ENCODE measurements around the gene ABRACL. TPM values are rescaled to one million over a fixed set of nuclear protein-coding genes. Genes with fewer than 3 reads are reported as not detected.

ABRACL gene, protein sequence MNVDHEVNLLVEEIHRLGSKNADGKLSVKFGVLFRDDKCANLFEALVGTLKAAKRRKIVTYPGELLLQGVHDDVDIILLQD
- total RNA-seq: 10 to 100 TPM; 10.3 to 40.8 (median 28.9) TPM

DNA sequence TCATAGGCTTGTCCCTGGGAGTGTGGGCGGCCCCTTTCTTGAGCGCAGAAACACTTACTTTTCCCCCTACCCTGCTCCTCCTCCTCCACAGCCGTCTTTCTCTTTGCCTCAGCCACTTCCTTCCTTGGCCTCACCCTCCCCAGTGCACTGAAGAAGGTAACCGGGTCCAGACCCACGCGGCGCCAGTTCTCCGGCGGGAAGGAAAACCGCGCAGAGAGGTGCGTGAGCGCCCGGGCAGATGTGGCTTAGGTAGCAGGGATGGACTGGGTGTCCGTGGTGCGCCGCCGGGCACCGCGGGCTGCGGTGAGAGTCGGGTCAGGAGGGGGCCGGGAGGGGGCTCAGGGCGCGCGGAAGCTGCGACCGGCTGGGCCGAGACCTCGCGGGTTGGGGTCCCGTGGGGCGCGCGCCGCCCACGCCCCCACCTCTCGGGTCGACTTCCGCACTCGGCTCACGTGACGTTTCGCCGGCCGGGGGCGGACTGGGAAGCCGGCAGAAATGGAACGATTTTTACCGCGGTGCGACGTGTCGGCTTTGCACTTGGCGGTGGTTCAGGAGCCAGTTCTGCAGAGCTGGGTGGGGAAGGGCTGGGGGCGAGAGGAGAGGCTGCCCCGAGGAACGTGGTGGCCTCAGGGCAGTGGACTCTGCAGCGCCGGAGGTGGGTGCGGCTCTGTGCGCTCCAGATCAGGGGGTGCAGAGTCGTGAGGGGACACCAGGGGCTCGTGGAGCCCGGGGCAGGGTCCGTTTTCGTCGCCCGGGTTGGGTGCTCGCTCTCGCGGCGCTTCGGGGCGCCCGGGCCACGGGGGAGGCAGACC lies at the start of gene ABRACL:
Gene ABRACL (plus strand): TSS at position 88 of the 812 bp plus-strand sequence. CDS start 5,416 bp downstream, outside the sequence.
- Histone ChIP-seq H3K36me3 (no peaks in the 10 kb centered on the region), H3K27me3 (no peaks in the 10 kb centered on the region), H3K9me3 (no peaks in the 10 kb centered on the region), H3K4me3 (peak within 1 kb of the TSS; percentile 89 to 100 (median 90)), H3K4me1 (peaks cover 9 to 30% (median 15%) of the 10 kb centered on the region in 4 donors), H3K27ac (peak within 1 kb of the TSS; percentile 86 to 93 (median 90))
- ATAC-seq (ENCODE audit: low FRiP score in 2 of 2): peak; percentile 82 to 90
- WGBS, 2 donors: 0 to 1% methylated on average over 39 to 44 of the region's 77 CpGs
- TF ChIP-seq, protein P1, sequence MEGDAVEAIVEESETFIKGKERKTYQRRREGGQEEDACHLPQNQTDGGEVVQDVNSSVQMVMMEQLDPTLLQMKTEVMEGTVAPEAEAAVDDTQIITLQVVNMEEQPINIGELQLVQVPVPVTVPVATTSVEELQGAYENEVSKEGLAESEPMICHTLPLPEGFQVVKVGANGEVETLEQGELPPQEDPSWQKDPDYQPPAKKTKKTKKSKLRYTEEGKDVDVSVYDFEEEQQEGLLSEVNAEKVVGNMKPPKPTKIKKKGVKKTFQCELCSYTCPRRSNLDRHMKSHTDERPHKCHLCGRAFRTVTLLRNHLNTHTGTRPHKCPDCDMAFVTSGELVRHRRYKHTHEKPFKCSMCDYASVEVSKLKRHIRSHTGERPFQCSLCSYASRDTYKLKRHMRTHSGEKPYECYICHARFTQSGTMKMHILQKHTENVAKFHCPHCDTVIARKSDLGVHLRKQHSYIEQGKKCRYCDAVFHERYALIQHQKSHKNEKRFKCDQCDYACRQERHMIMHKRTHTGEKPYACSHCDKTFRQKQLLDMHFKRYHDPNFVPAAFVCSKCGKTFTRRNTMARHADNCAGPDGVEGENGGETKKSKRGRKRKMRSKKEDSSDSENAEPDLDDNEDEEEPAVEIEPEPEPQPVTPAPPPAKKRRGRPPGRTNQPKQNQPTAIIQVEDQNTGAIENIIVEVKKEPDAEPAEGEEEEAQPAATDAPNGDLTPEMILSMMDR (IDR thresholded peaks at IDR 0.05): peak in 2 of 6 experiments; percentile 2 to 9
- TF ChIP-seq EP300 (IDR thresholded peaks at IDR 0.05) (no peak), POLR2AphosphoS5 (IDR thresholded peaks at IDR 0.05) (peak; percentile 6 to 42), POLR2A (IDR thresholded peaks at IDR 0.05) (peak in 2 of 4 donors; percentile 59 to 61)
- DNase-seq: peak; percentile 88 to 92

DNA sequence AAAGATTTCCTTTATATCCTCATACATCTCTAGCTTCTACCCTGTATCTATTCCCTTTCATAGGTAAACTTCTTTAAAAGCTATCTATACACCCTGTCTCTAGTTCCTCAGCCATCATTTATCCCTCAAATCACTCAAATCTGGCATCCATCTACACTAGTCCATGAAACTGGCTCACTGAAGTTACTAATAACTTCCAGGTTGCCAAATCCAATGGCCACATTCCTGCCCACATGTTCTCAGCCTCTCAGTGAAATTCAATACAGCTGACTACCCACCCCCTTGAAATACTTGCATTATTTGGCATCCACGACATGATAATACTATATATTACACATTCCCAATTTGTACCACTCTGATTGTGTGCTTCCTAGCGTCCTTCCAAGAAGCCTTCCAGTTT lies 49.2 kb upstream of the ABRACL start:
- Histone ChIP-seq H3K27ac (no peak overlapping the region), H3K4me3 (no peak overlapping the region), H3K9me3 (no peaks in the 10 kb centered on the region), H3K4me1 (peaks cover 6 to 20% (median 12%) of the 10 kb centered on the region in 4 donors), H3K36me3 (no peaks in the 10 kb centered on the region), H3K27me3 (no peaks in the 10 kb centered on the region)
- ATAC-seq (ENCODE audit: low FRiP score in 2 of 2) (no peak), DNase-seq (no peak)
- 58 to 83% methylated on average over 2 of the region's 2 CpGs for WGBS, 2 donors
- TF ChIP-seq EP300 (IDR thresholded peaks at IDR 0.05): no peak
- no peak for TF ChIP-seq POLR2A (IDR thresholded peaks at IDR 0.05)
- TF ChIP-seq, protein P1 (IDR thresholded peaks at IDR 0.05): no peak
- TF ChIP-seq POLR2AphosphoS5 (IDR thresholded peaks at IDR 0.05): no peak

DNA sequence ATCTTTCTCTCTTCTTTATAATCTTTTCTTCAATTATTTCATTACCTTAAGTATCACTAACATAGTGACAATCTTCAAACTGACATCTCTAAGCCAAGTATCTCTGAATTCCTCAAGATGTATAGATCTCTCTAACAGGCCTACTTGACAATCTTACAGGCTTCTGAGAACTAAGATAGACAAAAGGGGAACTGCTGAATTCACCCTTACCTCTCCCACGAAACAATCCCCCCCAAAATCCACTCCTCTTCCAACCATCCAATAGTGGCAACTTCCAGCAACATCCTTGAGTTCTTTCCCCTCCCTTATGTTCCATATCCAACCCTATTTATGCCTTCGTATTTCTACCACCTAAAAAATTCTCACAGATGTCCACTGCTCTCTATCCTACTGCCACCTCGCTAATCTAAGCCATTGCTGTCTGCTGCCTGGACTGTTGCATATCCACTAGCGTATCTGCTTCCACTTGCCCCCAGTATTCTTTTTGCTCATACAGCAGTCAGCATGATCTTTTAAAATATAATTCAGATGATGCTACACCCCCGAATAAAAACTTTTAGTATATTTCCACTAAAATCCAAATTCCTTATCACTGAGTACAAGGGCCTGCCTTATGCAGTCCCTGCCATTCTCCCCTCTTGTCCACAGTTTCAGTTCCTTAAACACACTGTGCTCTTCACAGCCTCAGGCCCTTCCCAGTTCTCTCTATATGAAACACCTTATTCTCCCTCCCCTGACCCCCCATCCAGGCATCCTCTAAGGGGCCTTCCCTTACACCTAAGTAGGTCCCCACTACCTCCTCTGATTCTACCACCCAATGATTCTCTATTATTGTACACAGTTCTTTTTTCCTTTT lies 48.5 kb upstream of the ABRACL start:
- H3K36me3 ChIP-seq: no peaks in the 10 kb centered on the region
- no peaks in the 10 kb centered on the region for H3K27me3 ChIP-seq
- no peak overlapping the region for H3K4me3 ChIP-seq
- no peaks in the 10 kb centered on the region for H3K9me3 ChIP-seq
- ATAC-seq (ENCODE audit: low FRiP score in 2 of 2): peak in 1 of 2 donors; percentile 55
- no peak for DNase-seq
- no peak overlapping the region for H3K27ac ChIP-seq
- peaks cover 6 to 19% (median 16%) of the 10 kb centered on the region in 4 donors for H3K4me1 ChIP-seq
- TF ChIP-seq POLR2AphosphoS5 (IDR thresholded peaks at IDR 0.05): no peak
- TF ChIP-seq POLR2A (IDR thresholded peaks at IDR 0.05): no peak
- TF ChIP-seq, protein P1 (IDR thresholded peaks at IDR 0.05): no peak
- no peak for TF ChIP-seq EP300 (IDR thresholded peaks at IDR 0.05)
- WGBS, 2 donors: 92 to 93% methylated on average over 5 of the region's 5 CpGs

DNA sequence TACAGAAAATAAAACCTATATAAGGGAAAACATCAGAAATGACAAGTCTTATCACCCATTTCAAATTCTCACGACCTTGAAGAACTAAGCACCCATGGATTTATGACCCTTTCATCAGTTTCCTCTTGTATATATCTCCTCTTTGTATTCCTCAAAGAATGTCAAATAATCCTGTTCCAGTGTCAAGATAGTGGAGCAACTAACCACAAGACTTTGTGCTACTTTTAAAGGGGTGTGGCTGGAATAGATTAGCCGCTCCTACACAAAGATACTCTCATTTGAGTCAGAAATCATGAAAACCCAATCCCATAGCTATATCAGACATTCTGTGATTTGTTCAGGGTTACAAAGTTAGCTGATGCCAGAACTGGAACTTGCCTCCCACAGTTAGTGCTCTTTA lies 47.1 kb upstream of the ABRACL start:
- no peaks in the 10 kb centered on the region for H3K9me3 ChIP-seq
- H3K4me1 ChIP-seq: peaks cover 14 to 32% (median 23%) of the 10 kb centered on the region in 4 donors
- H3K27ac ChIP-seq: no peak overlapping the region
- no peak for DNase-seq
- no peaks in the 10 kb centered on the region for H3K36me3 ChIP-seq
- H3K27me3 ChIP-seq: no peaks in the 10 kb centered on the region
- 62 to 79% methylated on average over 2 of the region's 2 CpGs for WGBS, 2 donors
- TF ChIP-seq POLR2A (IDR thresholded peaks at IDR 0.05): no peak
- no peak for TF ChIP-seq EP300 (IDR thresholded peaks at IDR 0.05)
- TF ChIP-seq, protein P1 (IDR thresholded peaks at IDR 0.05): no peak
- no peak for TF ChIP-seq POLR2AphosphoS5 (IDR thresholded peaks at IDR 0.05)
- no peak for ATAC-seq (ENCODE audit: low FRiP score in 2 of 2)
- H3K4me3 ChIP-seq: no peak overlapping the region

Data from upper lobe of left lung (tissue), 6 donors.